ENCODE measurements around the gene HFE. TPM values are rescaled to one million over a fixed set of nuclear protein-coding genes. Genes with fewer than 3 reads are reported as not detected.

Gene HFE
- total and polyA plus RNA-seq, 2 of the 13 experiments (the other 11 are each of a cell fraction or from before 2014, with no cell fraction given), result 3.7 to 6.3 TPM

- no peak for TF ChIP-seq TFE3 (CRISPR knock-in tag; IDR thresholded peaks at IDR 0.05)
Measured at GRCh38 chr6:26131618-26132017, 44.4 kb downstream of the HFE start (continued).

- no peaks in the 10 kb centered on the region for H3K79me2 ChIP-seq (ENCODE audit: insufficient read depth, low read length)
- no TSS peak for BruUV-seq (replicated peaks)
- in situ Hi-C loops (cut with HindIII; ENCODE audit: extremely low pct_ligation_motif_present, low pct_unique_long_range_greater_than_20kb), result no loop called here
Measured at GRCh38 chr6:26133730-26134129, 46.5 kb downstream of the HFE start.

More at GRCh38 chr6:26133730-26134129, 46.5 kb downstream of the HFE start:
- FAIRE-seq (no peak), ATAC-seq (no peak), DNase-seq (ENCODE audit: low spot score) (no peak)
- 96% methylated on average over 2 of the region's 2 CpGs for WGBS (ENCODE audit: low lambda C conversion rate)
- no peak overlapping the region for H2AFZ ChIP-seq (ENCODE audit: low read length)
- ChIA-PET POLR2A (interaction anchor here (1.3 to 1.7 kb wide), 2 partner anchors 10 to 23 kb away, joined by 5 read pairs; a partner anchor contains a TSS), CTCF (ENCODE audit: low intra/inter-chr PET ratio, low total read pairs) (no interaction called here)
- no peaks in the 10 kb centered on the region for H3K4me1 ChIP-seq (ENCODE audit: insufficient read depth, low read length)
- H3K27ac ChIP-seq (ENCODE audit: extremely low read length, insufficient read depth, low read length), result no peak overlapping the region
- no peaks in the 10 kb centered on the region for H3K27me3 ChIP-seq (ENCODE audit: control insufficient read depth in 1 of 2, insufficient read depth in 2 of 2, low read length in 2 of 2)
- no peak overlapping the region for H3K4me3 ChIP-seq (replicated peaks in 1 of 3; ENCODE audit: insufficient read depth in 1 of 3, low read depth in 2 of 3, low read length in 3 of 3)
- H4K20me1 ChIP-seq (ENCODE audit: insufficient read depth, low read length), result no peaks in the 10 kb centered on the region
- H3K9ac ChIP-seq (ENCODE audit: insufficient read depth, low read depth, low read length), result no peak overlapping the region
- H3K36me3 ChIP-seq (replicated peaks in 1 of 2; ENCODE audit: control insufficient read depth in 1 of 2, insufficient read depth in 2 of 2, low read length in 2 of 2), result peaks cover 0 to 1% of the 10 kb centered on the region in 2 experiments; a peak in 1 of 5 replicates
- no peak overlapping the region for H3K4me2 ChIP-seq (ENCODE audit: low read depth, low read length)
- intact Hi-C loops (cut with micrococcal nuclease; ENCODE audit: unreplicated experiment), result no loop called here
- TF ChIP-seq SRSF1 (optimal IDR thresholded peaks at IDR 0.05; ENCODE audit: low read depth, low read length), result no peak
- no peak for TF ChIP-seq AKAP8 (CRISPR knock-in tag; IDR thresholded peaks at IDR 0.05)
- no peak for TF ChIP-seq SIX4 (CRISPR knock-in tag; IDR thresholded peaks at IDR 0.05)
- TF ChIP-seq PCBP1 (IDR thresholded peaks at IDR 0.05; ENCODE audit: borderline replicate concordance, low read depth, low read length), result no peak
- no peak for TF ChIP-seq RCOR2 (CRISPR knock-in tag; IDR thresholded peaks at IDR 0.05)
- TF ChIP-seq ZNF781 (CRISPR knock-in tag; IDR thresholded peaks at IDR 0.05; ENCODE audit: borderline replicate concordance, not compliant biosample characterization), result no peak
- TF ChIP-seq TARDBP (CRISPR knock-in tag; IDR thresholded peaks at IDR 0.05), result no peak
- TF ChIP-seq ZNF460 (CRISPR knock-in tag; IDR thresholded peaks at IDR 0.05; ENCODE audit: borderline replicate concordance), result no peak
- no peak for TF ChIP-seq MEF2D (CRISPR knock-in tag; IDR thresholded peaks at IDR 0.05)
- TF ChIP-seq CEBPB (IDR thresholded peaks at IDR 0.05; ENCODE audit: borderline replicate concordance, low read depth, low read length), result no peak
- TF ChIP-seq ZSCAN12 (CRISPR knock-in tag; IDR thresholded peaks at IDR 0.05), result no peak
- TF ChIP-seq POLR2G (IDR thresholded peaks at IDR 0.05; ENCODE audit: low read depth, low read length), result no peak
- TF ChIP-seq ZNF687 (CRISPR knock-in tag; IDR thresholded peaks at IDR 0.05), result no peak
- H3K9me3 ChIP-seq (ENCODE audit: low read length), result no peaks in the 10 kb centered on the region
